ENCODE measurements around the gene MBTPS1.

Gene MBTPS1

GRCh38 chr16:84098939-84099338, 17.8 kb downstream of the MBTPS1 start:
- DNase-seq (ENCODE audit: low spot score), result no peak

GRCh38 chr16:84096447-84097005, 20.2 kb downstream of the MBTPS1 start:
- no peak for DNase-seq (ENCODE audit: low spot score)

GRCh38 chr16:84095466-84095865, 21.3 kb downstream of the MBTPS1 start:
- DNase-seq (ENCODE audit: low spot score), result no peak

GRCh38 chr16:84093879-84094270, 22.9 kb downstream of the MBTPS1 start:
- DNase-seq (ENCODE audit: low spot score), result no peak

- DNase-seq (ENCODE audit: low spot score), result no peak
These were observed 23.4 kb downstream of the MBTPS1 start for GRCh38 chr16:84093120-84093878.

GRCh38 chr16:84091460-84091859, 25.3 kb downstream of the MBTPS1 start:
- no peak for DNase-seq (ENCODE audit: low spot score)

GRCh38 chr16:84090211-84090610, 26.5 kb downstream of the MBTPS1 start:
- DNase-seq (ENCODE audit: low spot score), result no peak

- DNase-seq (ENCODE audit: low spot score), result peak; percentile 75
These were observed 27.9 kb downstream of the MBTPS1 start for GRCh38 chr16:84088695-84089395.

GRCh38 chr16:84087466-84088151, 29.1 kb downstream of the MBTPS1 start:
- peak; percentile 42 for DNase-seq (ENCODE audit: low spot score)

GRCh38 chr16:84087001-84087400, 29.7 kb downstream of the MBTPS1 start:
- no peak for DNase-seq (ENCODE audit: low spot score)

- no peak for DNase-seq (ENCODE audit: low spot score)
These were observed 30.4 kb downstream of the MBTPS1 start for GRCh38 chr16:84086341-84086740.

GRCh38 chr16:84085773-84086172, 31.0 kb downstream of the MBTPS1 start:
- peak; percentile 19 for DNase-seq (ENCODE audit: low spot score)

GRCh38 chr16:84085271-84085667, 31.5 kb downstream of the MBTPS1 start:
- no peak for DNase-seq (ENCODE audit: low spot score)

- DNase-seq (ENCODE audit: low spot score), result peak; percentile 76
These were observed 32.0 kb downstream of the MBTPS1 start for GRCh38 chr16:84084570-84085270.

GRCh38 chr16:84082835-84083569, 33.7 kb downstream of the MBTPS1 start:
- no peak for DNase-seq (ENCODE audit: low spot score)

- no peak for DNase-seq (ENCODE audit: low spot score)
These were observed 34.6 kb downstream of the MBTPS1 start for GRCh38 chr16:84082110-84082509.

- DNase-seq (ENCODE audit: low spot score), result no peak
These were observed 35.2 kb downstream of the MBTPS1 start for GRCh38 chr16:84081446-84081989.

GRCh38 chr16:84080813-84081212, 35.9 kb downstream of the MBTPS1 start:
- no peak for DNase-seq (ENCODE audit: low spot score)

- DNase-seq (ENCODE audit: low spot score), result no peak
These were observed 36.4 kb downstream of the MBTPS1 start for GRCh38 chr16:84080378-84080777.

- DNase-seq (ENCODE audit: low spot score), result no peak
These were observed 37.1 kb downstream of the MBTPS1 start for GRCh38 chr16:84079664-84080063.

GRCh38 chr16:84075376-84075775, 41.4 kb downstream of the MBTPS1 start:
- no peak for DNase-seq (ENCODE audit: low spot score)
